ENCODE data around the gene ZFP14.
A peak's percentile ranks its signal among the peaks of the same experiment; 100 is the strongest.

Gene ZFP14

DNA sequence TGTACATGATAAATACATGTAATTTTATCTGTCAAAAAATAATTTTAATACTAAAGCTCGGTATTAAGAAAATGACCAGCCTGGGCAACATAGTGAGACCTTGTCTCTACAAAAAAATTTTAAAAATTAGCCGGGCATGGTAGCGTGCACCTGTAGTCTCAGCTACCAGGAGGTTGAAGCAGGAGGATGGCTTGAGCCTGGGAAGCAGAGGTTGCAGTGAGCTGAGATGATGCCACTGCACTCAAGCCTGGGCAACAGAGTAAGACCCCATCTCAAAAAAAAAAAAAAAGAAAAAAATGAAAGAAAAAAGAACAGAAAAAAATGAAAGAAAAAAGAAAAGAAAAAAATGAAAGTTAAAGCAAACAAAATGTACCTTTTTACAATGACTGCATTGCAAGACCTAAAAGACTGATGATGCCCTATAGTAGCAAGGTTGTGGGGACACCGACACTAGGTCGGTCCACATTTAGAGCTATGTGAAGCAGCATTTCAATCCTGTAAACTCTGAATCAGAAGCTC is 5.3 kb downstream of the ZFP14 start:
- peaks cover 15% of the 10 kb centered on the region for H3K9me3 ChIP-seq
- H3K27me3 ChIP-seq: no peaks in the 10 kb centered on the region
- H3K36me3 ChIP-seq: no peaks in the 10 kb centered on the region
- no peak overlapping the region for H3K4me3 ChIP-seq (ENCODE audit: low read depth in 1 of 2, low read length in 1 of 2)
- H3K4me1 ChIP-seq (ENCODE audit: control insufficient read depth in 1 of 2, insufficient read depth in 1 of 2, low read depth in 1 of 2, low read length in 1 of 2): peaks cover 7 to 9% of the 10 kb centered on the region in 2 experiments
- H3K27ac ChIP-seq: no peak overlapping the region
- TF ChIP-seq, protein P1, sequence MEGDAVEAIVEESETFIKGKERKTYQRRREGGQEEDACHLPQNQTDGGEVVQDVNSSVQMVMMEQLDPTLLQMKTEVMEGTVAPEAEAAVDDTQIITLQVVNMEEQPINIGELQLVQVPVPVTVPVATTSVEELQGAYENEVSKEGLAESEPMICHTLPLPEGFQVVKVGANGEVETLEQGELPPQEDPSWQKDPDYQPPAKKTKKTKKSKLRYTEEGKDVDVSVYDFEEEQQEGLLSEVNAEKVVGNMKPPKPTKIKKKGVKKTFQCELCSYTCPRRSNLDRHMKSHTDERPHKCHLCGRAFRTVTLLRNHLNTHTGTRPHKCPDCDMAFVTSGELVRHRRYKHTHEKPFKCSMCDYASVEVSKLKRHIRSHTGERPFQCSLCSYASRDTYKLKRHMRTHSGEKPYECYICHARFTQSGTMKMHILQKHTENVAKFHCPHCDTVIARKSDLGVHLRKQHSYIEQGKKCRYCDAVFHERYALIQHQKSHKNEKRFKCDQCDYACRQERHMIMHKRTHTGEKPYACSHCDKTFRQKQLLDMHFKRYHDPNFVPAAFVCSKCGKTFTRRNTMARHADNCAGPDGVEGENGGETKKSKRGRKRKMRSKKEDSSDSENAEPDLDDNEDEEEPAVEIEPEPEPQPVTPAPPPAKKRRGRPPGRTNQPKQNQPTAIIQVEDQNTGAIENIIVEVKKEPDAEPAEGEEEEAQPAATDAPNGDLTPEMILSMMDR (IDR thresholded peaks at IDR 0.05): no peak

DNA sequence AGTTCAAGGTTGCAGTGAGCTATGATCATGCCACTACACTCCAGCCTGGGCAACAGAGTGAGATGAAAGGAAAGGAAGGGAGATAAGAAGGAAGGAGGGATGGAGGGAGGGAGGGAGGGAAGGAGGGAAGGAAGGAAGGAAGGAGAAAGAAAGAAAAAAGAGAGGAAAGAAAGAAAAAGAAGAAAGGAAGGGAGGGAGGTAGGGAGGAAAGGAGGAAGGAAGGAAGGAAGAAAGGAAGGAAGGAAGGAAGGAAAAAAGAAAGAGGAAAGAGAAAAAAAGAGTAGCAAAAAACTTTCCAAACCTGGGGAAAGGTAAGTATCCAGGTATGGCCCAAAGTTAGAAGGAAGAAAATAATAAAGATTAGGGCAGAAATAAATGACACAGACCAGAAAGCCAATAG is 7.1 kb downstream of the ZFP14 start:
- no peak overlapping the region for H3K27ac ChIP-seq
- peaks cover 15% of the 10 kb centered on the region for H3K9me3 ChIP-seq
- no peaks in the 10 kb centered on the region for H3K27me3 ChIP-seq
- no peaks in the 10 kb centered on the region for H3K4me1 ChIP-seq (ENCODE audit: control insufficient read depth in 1 of 2, insufficient read depth in 1 of 2, low read depth in 1 of 2, low read length in 1 of 2)
- TF ChIP-seq, protein P1 (IDR thresholded peaks at IDR 0.05): no peak
- no peak overlapping the region for H3K4me3 ChIP-seq (ENCODE audit: low read depth in 1 of 2, low read length in 1 of 2)
- peaks cover 3% of the 10 kb centered on the region for H3K36me3 ChIP-seq

DNA sequence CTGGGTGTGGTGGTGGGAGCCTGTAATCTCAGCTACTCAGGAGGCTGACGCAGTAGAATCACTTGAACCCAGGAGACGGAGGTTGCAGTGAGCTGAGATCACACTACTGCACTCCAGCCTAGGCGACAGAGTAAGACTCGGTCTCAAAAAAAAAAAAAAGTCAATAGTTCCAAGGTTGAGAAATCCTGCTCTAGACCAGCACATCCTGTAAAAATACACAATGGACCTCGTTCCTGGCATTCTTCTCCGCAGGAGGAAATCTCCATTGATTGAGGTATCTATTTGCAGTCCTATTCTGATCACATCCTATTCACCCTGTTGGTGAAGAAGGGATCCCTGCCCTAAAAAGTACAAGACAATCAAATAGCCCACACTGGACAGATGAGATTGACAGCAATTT is 15.2 kb downstream of the ZFP14 start:
- TF ChIP-seq, protein P1 (IDR thresholded peaks at IDR 0.05): no peak
- H3K27ac ChIP-seq: no peak overlapping the region
- H3K27me3 ChIP-seq: no peaks in the 10 kb centered on the region
- H3K36me3 ChIP-seq: peaks cover 41% of the 10 kb centered on the region
- H3K4me1 ChIP-seq (ENCODE audit: control insufficient read depth in 1 of 2, insufficient read depth in 1 of 2, low read depth in 1 of 2, low read length in 1 of 2): no peaks in the 10 kb centered on the region
- H3K4me3 ChIP-seq (ENCODE audit: low read depth in 1 of 2, low read length in 1 of 2): no peak overlapping the region
- H3K9me3 ChIP-seq: peaks cover 8% of the 10 kb centered on the region

DNA sequence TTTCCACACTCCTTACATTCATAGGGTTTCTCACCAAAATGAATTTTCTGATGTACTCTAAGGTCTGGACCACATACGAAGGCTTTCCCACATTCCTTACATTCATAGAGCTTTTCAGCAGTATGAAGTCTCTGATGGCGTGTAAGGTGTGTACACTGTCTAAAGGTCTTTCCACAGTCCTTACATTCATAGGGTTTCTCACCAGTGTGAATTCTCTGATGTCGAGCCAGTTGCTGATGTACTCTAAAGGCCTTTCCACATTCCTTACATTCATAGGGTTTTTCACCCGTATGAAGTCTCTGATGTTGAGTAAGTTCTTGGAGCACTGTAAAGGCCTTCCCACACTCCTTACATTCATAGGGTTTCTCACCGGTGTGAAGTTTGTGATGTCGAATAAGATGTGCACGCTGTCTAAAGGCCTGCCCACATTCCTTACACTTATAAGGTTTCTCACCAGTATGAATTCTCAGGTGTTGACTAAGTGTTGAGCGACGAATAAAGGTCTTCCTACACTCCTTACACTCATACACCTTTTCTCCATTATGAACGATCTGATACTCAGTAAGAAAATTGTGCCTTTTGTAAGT is 38.1 kb downstream of the ZFP14 start:
- Histone ChIP-seq H3K27ac (no peak overlapping the region), H3K27me3 (no peaks in the 10 kb centered on the region), H3K4me1 (ENCODE audit: control insufficient read depth in 1 of 2, insufficient read depth in 1 of 2, low read depth in 1 of 2, low read length in 1 of 2) (no peaks in the 10 kb centered on the region), H3K36me3 (no peaks in the 10 kb centered on the region), H3K9me3 (peaks cover 41% of the 10 kb centered on the region), H3K4me3 (ENCODE audit: low read depth in 1 of 2, low read length in 1 of 2) (no peak overlapping the region)
- TF ChIP-seq, protein P1 (IDR thresholded peaks at IDR 0.05): no peak

DNA sequence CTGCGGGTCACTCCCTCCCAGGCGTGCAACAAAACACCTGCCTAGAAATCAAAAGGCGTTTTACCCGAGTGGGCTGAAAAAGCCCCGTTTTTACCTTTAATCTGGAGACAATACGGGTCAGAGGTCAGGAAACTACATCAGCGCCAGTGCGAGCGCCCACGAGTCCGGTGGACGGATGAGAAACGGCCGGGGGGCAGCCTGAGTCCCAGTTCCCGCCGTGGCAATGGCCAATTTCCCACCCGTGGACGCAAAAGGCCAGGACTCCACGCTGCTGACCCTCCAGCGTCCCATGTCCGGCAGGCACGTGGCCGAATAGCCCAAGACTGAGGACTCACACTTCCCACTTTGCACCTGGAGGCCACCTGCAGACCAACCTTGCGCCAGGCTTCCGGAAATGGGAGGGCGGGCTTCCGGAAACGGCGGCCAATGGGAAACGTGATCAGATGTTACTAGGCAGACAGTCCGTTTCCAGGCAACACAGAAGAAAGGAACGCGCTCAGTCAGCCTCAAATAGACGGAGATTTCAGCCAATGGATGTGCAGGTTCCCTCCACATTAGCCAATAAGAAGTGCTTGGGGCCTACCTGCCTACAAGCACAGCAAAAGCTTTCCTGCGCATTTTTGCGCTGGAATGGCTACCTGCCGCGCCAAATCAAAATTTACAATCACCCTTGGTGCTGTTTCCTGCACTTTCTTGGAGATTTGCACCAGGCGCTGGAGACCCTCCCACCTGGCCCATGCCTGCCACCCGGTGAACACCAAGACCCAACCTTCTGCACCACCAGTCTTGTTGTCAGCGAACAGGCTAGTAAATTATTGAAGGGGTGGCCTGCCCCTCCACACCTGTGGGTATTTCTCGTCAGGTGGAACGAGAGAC is 47.4 kb downstream of the ZFP14 start:
- TF ChIP-seq, protein P1 (IDR thresholded peaks at IDR 0.05): no peak
- Histone ChIP-seq H3K4me3 (ENCODE audit: low read depth in 1 of 2, low read length in 1 of 2) (peak overlapping the region; percentile 45 to 47), H3K9me3 (peaks cover 13% of the 10 kb centered on the region)

More for the DNA sequence above, 47.4 kb downstream of the ZFP14 start:
- Histone ChIP-seq H3K36me3 (no peaks in the 10 kb centered on the region), H3K4me1 (ENCODE audit: control insufficient read depth in 1 of 2, insufficient read depth in 1 of 2, low read depth in 1 of 2, low read length in 1 of 2) (peaks cover 13% of the 10 kb centered on the region in 2 experiments), H3K27ac (no peak overlapping the region), H3K27me3 (no peaks in the 10 kb centered on the region)

Data from neutrophil (primary cell).